ENCODE data around the gene MTF1.

Gene MTF1

DNA sequence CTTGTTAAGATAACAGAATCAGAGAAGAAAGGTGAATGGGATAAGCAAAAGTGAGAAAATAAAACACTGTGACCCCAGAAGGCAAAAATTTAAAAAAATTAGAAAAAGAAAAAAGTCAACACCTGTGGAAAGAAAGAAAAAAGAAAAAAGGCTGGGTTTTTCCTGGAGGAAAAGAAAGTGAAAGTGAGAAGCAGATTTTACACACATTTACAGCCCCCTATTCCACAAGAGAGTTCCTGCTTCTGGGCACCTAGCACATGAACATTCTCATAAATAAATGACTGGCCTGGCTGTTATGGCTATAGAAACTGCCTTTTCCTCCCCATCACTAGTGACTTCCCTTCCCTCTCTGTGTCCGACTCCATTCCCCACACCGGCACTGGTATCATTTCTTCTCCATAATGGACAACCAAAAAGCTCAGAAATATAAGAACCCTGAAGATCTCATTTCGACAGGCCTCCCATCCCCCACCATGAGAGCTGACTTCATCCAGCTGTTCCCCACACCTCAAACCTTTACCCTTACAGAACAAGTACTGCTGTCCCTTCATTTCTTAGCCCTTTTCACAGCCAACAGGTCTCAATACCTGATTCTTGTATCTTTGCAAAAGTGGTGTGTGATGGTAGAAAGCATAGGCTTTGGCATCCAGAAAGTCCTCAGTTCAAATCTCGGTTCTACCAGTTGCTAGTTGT is 12.6 kb downstream of the MTF1 start:
- no peak overlapping the region for H3K9ac ChIP-seq (ENCODE audit: low read length)
- H3K4me1 ChIP-seq (ENCODE audit: low read length), result peaks cover 17% of the 10 kb centered on the region
- TF ChIP-seq, protein P1, sequence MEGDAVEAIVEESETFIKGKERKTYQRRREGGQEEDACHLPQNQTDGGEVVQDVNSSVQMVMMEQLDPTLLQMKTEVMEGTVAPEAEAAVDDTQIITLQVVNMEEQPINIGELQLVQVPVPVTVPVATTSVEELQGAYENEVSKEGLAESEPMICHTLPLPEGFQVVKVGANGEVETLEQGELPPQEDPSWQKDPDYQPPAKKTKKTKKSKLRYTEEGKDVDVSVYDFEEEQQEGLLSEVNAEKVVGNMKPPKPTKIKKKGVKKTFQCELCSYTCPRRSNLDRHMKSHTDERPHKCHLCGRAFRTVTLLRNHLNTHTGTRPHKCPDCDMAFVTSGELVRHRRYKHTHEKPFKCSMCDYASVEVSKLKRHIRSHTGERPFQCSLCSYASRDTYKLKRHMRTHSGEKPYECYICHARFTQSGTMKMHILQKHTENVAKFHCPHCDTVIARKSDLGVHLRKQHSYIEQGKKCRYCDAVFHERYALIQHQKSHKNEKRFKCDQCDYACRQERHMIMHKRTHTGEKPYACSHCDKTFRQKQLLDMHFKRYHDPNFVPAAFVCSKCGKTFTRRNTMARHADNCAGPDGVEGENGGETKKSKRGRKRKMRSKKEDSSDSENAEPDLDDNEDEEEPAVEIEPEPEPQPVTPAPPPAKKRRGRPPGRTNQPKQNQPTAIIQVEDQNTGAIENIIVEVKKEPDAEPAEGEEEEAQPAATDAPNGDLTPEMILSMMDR (IDR thresholded peaks at IDR 0.05; ENCODE audit: low read depth, low read length), result no peak
- no peak for TF ChIP-seq EZH2phosphoT487 (IDR thresholded peaks at IDR 0.05; ENCODE audit: low read depth)
- no peak overlapping the region for H2AFZ ChIP-seq (ENCODE audit: low read depth, low read length)
- no peaks in the 10 kb centered on the region for H3K27me3 ChIP-seq (ENCODE audit: low read depth, low read length)
- peak overlapping the region; percentile 50 for H3K4me2 ChIP-seq (ENCODE audit: low read length)
- no peaks in the 10 kb centered on the region for H3K36me3 ChIP-seq (replicated peaks; ENCODE audit: low read depth, low read length)
- peak overlapping the region; percentile 20; the same call in 1 of the 2 replicates for H3K4me3 ChIP-seq (ENCODE audit: low read length)
- no peak overlapping the region; the same call in 1 of the 2 replicates for H3K27ac ChIP-seq (ENCODE audit: low read length)
- H3K79me2 ChIP-seq (ENCODE audit: low read length), result peaks cover 51% of the 10 kb centered on the region
- H4K20me1 ChIP-seq (ENCODE audit: insufficient read depth, low read length), result no peaks in the 10 kb centered on the region
- no peaks in the 10 kb centered on the region for H3K9me3 ChIP-seq (ENCODE audit: insufficient read depth, low read length)

DNA sequence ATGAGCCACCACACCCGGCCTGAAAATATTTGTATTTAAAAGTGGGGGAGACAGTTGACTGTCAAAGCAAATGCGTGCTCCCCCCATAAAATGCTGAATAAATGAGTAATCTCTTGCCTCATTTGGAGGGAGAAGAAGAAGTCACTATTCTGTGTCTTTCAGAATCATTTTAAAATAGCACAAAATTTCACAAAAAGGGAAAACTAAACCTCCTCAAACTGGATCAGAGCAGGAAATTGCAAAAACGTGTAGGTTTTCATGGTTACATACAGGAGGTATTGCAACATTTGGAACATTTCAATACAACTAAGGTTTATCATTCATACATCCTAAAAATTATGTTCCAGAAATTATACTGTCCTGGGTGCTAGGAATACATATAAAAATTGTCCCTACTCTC is 13.6 kb downstream of the MTF1 start:
- Histone ChIP-seq H3K4me3 (ENCODE audit: low read length) (no peak overlapping the region), H3K36me3 (replicated peaks; ENCODE audit: low read depth, low read length) (no peaks in the 10 kb centered on the region), H3K4me2 (ENCODE audit: low read length) (no peak overlapping the region), H3K9me3 (ENCODE audit: insufficient read depth, low read length) (no peaks in the 10 kb centered on the region), H3K79me2 (ENCODE audit: low read length) (peaks cover 44% of the 10 kb centered on the region), H3K27me3 (ENCODE audit: low read depth, low read length) (no peaks in the 10 kb centered on the region), H2AFZ (ENCODE audit: low read depth, low read length) (no peak overlapping the region), H3K4me1 (ENCODE audit: low read length) (peaks cover 17% of the 10 kb centered on the region), H3K27ac (ENCODE audit: low read length) (no peak overlapping the region), H4K20me1 (ENCODE audit: insufficient read depth, low read length) (no peaks in the 10 kb centered on the region), H3K9ac (ENCODE audit: low read length) (no peak overlapping the region)
- TF ChIP-seq, protein P1 (IDR thresholded peaks at IDR 0.05; ENCODE audit: low read depth, low read length), result no peak
- no peak for TF ChIP-seq EZH2phosphoT487 (IDR thresholded peaks at IDR 0.05; ENCODE audit: low read depth)

DNA sequence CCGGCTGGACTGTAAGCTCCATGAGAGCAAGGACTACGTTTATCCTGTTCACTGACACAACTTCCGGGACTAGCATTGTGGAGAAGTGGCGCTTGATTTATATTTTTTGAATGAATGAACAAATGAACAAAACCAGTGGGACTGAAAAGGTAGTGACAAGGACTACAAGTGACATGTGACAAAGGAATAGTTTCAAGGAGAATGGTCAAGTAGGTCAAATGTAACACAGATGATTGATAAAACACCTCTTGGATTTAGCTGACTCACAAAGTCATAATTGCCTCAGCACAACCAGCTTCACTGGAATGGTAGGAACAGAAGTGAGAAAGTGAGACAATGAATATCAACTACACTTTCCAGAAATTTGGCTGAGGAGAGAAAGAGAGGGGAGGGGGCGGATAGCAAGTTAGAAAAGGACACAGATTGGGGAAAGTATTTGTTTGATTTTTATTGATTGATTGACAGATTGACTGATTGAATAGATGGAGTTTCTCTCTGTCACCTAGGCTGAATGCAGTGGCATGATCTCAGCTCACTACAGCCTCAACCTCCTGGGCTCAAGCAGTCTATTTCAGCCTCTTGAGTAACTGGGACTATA is 14.2 kb downstream of the MTF1 start:
- Histone ChIP-seq H4K20me1 (ENCODE audit: insufficient read depth, low read length) (no peaks in the 10 kb centered on the region), H3K4me2 (ENCODE audit: low read length) (no peak overlapping the region), H3K79me2 (ENCODE audit: low read length) (peaks cover 38% of the 10 kb centered on the region), H3K4me3 (ENCODE audit: low read length) (no peak overlapping the region), H3K9me3 (ENCODE audit: insufficient read depth, low read length) (no peaks in the 10 kb centered on the region), H3K36me3 (replicated peaks; ENCODE audit: low read depth, low read length) (no peaks in the 10 kb centered on the region), H2AFZ (ENCODE audit: low read depth, low read length) (no peak overlapping the region), H3K4me1 (ENCODE audit: low read length) (peaks cover 17% of the 10 kb centered on the region), H3K27ac (ENCODE audit: low read length) (no peak overlapping the region), H3K9ac (ENCODE audit: low read length) (no peak overlapping the region), H3K27me3 (ENCODE audit: low read depth, low read length) (no peaks in the 10 kb centered on the region)
- TF ChIP-seq, protein P1 (IDR thresholded peaks at IDR 0.05; ENCODE audit: low read depth, low read length), result no peak
- no peak for TF ChIP-seq EZH2phosphoT487 (IDR thresholded peaks at IDR 0.05; ENCODE audit: low read depth)

DNA sequence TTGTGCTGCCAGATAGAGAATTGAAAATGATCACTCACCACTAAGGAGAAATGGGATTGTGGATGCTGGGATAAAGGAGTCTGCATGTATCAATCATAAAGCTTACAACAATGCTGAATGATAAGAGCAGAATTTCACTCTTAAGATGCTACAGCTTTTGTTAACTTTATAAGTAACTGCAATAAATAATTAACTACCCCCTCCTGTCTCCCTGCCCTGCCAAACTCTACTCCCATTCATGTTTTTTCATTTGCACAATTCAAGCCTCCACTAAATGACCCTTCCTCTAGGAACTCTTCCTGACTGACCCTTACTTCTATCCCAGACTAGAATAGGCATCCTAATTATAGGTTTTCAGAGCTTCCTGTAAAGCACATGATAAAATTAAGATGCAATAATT is 14.9 kb downstream of the MTF1 start:
- H4K20me1 ChIP-seq (ENCODE audit: insufficient read depth, low read length), result no peaks in the 10 kb centered on the region
- no peaks in the 10 kb centered on the region for H3K36me3 ChIP-seq (replicated peaks; ENCODE audit: low read depth, low read length)
- H3K9me3 ChIP-seq (ENCODE audit: insufficient read depth, low read length), result no peaks in the 10 kb centered on the region
- H3K27ac ChIP-seq (ENCODE audit: low read length), result no peak overlapping the region
- no peak overlapping the region for H3K4me2 ChIP-seq (ENCODE audit: low read length)
- H3K9ac ChIP-seq (ENCODE audit: low read length), result no peak overlapping the region
- no peak overlapping the region for H2AFZ ChIP-seq (ENCODE audit: low read depth, low read length)
- peaks cover 17% of the 10 kb centered on the region for H3K4me1 ChIP-seq (ENCODE audit: low read length)
- TF ChIP-seq, protein P1 (IDR thresholded peaks at IDR 0.05; ENCODE audit: low read depth, low read length), result no peak
- no peak for TF ChIP-seq EZH2phosphoT487 (IDR thresholded peaks at IDR 0.05; ENCODE audit: low read depth)
- H3K4me3 ChIP-seq (ENCODE audit: low read length), result no peak overlapping the region
- H3K27me3 ChIP-seq (ENCODE audit: low read depth, low read length), result no peaks in the 10 kb centered on the region
- H3K79me2 ChIP-seq (ENCODE audit: low read length), result peaks cover 33% of the 10 kb centered on the region
